DND-41 (cell line): ENCODE measurements around the gene PGAP2.
"Not testable (repeated sequence)": the region's sequence is repeated elsewhere in the genome, so short reads cannot be mapped to it uniquely, and the experiment has no call there.

Experiments used
- ATAC-seq: fragments of 200-7000 bp; cut with Tn5 transposase; 3 replicates; pipeline ENCODE4 v1.9.1; 2021; ENCODE audit warnings: low read depth; ENCODE audit not compliant: insufficient read depth
- DNase-seq: peaks from one replicate; pipeline ENCODE4 v3.0.0-alpha.2; 2020
- H2AFZ ChIP-seq: 2 replicates; pipeline ENCODE4 v1.6.0; 2012; ENCODE audit warnings: low read depth, low read length
- H3K27ac ChIP-seq: 2 replicates; pipeline ENCODE4 v1.5.1; 2012; ENCODE audit warnings: low read length, inconsistent platforms
- H3K27me3 ChIP-seq: fragments of 200-600 bp; sonication (generic); 2 replicates; pipeline ENCODE4 v1.6.0; 2012; ENCODE audit warnings: low read length, mild to moderate bottlenecking, inconsistent platforms; ENCODE audit not compliant: insufficient read depth, poor library complexity
- H3K36me3 ChIP-seq: 2 replicates; pipeline ENCODE4 v1.5.1; 2012; ENCODE audit warnings: low read length, inconsistent platforms; ENCODE audit not compliant: insufficient read depth
- H3K4me1 ChIP-seq: 2 replicates; pipeline ENCODE4 v1.5.1; 2012; ENCODE audit warnings: mild to moderate bottlenecking, low read length; ENCODE audit not compliant: insufficient read depth
- H3K4me2 ChIP-seq: 2 replicates; pipeline ENCODE4 v1.6.0; 2012; ENCODE audit warnings: mild to moderate bottlenecking, moderate library complexity, low read length, inconsistent platforms; ENCODE audit not compliant: insufficient read depth
- H3K4me3 ChIP-seq, 2 experiments: fragments of 200-600 bp in 1 of 2; shearing (Covaris generic) in 1 of 2; 2 replicates each; pipeline ENCODE4 v1.5.1; 2012 to 2016; ENCODE audit warnings: inconsistent platforms in 2 of 2, low read length in 2 of 2, mild to moderate bottlenecking in 2 of 2, low read depth in 1 of 2, moderate library complexity in 1 of 2
- H3K79me2 ChIP-seq: 2 replicates; pipeline ENCODE4 v1.6.0; 2012; ENCODE audit warnings: low read length, inconsistent platforms; ENCODE audit not compliant: insufficient read depth
- H3K9ac ChIP-seq: 2 replicates; pipeline ENCODE4 v1.6.0; 2012; ENCODE audit warnings: low read depth, mild to moderate bottlenecking, inconsistent platforms, low read length, moderate library complexity
- H3K9me3 ChIP-seq: 2 replicates; pipeline ENCODE4 v1.5.1; 2012; ENCODE audit warnings: low read length, moderate library complexity, mild to moderate bottlenecking, inconsistent platforms; ENCODE audit not compliant: insufficient read depth, severe bottlenecking
- H4K20me1 ChIP-seq: 2 replicates; pipeline ENCODE4 v1.6.0; 2012; ENCODE audit warnings: low read length; ENCODE audit not compliant: insufficient read depth
- CTCF ChIP-seq: IDR thresholded peaks from 2 replicates; pipeline ENCODE4 v1.5.1; 2012; ENCODE audit warnings: borderline replicate concordance, low read length, moderate library complexity, mild to moderate bottlenecking; ENCODE audit not compliant: poor library complexity, severe bottlenecking; ENCODE audit errors: extremely low read depth
- EZH2 ChIP-seq: IDR thresholded peaks from 3 replicates; pipeline ENCODE4 v1.6.1; 2012; ENCODE audit warnings: borderline replicate concordance, low read depth, mild to moderate bottlenecking, moderate library complexity, low read length, inconsistent platforms; ENCODE audit not compliant: severe bottlenecking

The PGAP2 gene

GRCh38 chr11:3810951-3811350 lies 2.6 kb downstream of the PGAP2 start:
- TF ChIP-seq CTCF (no peak), EZH2 (no peak)
- Histone ChIP-seq H3K9ac (no peak overlapping the region), H3K27me3 (no peaks in the 10 kb centered on the region), H2AFZ (no peak overlapping the region), H3K27ac (no peak overlapping the region), H3K36me3 (peaks cover 2% of the 10 kb centered on the region; the same call in 1 of the 2 replicates), H3K4me2 (no peak overlapping the region), H3K9me3 (no peaks in the 10 kb centered on the region), H3K79me2 (0 out of 2 replicates have a peak, but pooled peaks cover 4% of the 10 kb centered on the region), H3K4me1 (peaks cover 23% of the 10 kb centered on the region), H3K4me3 (no peak overlapping the region), H4K20me1 (no peaks in the 10 kb centered on the region)
- no peak for ATAC-seq
- no peak for DNase-seq

GRCh38 chr11:3814832-3815231 lies 6.5 kb downstream of the PGAP2 start:
- H3K4me2 ChIP-seq, H3K9ac ChIP-seq, H3K27ac ChIP-seq, H3K79me2 ChIP-seq, H3K9me3 ChIP-seq, H2AFZ ChIP-seq, H3K27me3 ChIP-seq, H4K20me1 ChIP-seq, H3K4me3 ChIP-seq, H3K4me1 ChIP-seq, DNase-seq, ATAC-seq: not testable (repeated sequence)
- H3K36me3 ChIP-seq = peaks cover 13% of the 10 kb centered on the region

GRCh38 chr11:3815845-3816244 lies 7.5 kb downstream of the PGAP2 start:
- Histone ChIP-seq H4K20me1 (no peaks in the 10 kb centered on the region), H3K36me3 (peaks cover 15% of the 10 kb centered on the region), H2AFZ (no peak overlapping the region), H3K9ac (no peak overlapping the region), H3K9me3 (no peaks in the 10 kb centered on the region), H3K79me2 (no peaks in the 10 kb centered on the region), H3K4me3 (no peak overlapping the region), H3K4me2 (no peak overlapping the region), H3K27ac (no peak overlapping the region), H3K4me1 (no peaks in the 10 kb centered on the region), H3K27me3 (no peaks in the 10 kb centered on the region)
- ATAC-seq (no peak), DNase-seq (no peak)
- no peak for TF ChIP-seq EZH2
- TF ChIP-seq CTCF = no peak

- Histone ChIP-seq H3K4me1 (no peaks in the 10 kb centered on the region), H3K9ac (no peak overlapping the region), H4K20me1 (no peaks in the 10 kb centered on the region), H3K4me2 (no peak overlapping the region), H3K9me3 (no peaks in the 10 kb centered on the region), H3K36me3 (peaks cover 19% of the 10 kb centered on the region), H3K4me3 (no peak overlapping the region), H3K27me3 (no peaks in the 10 kb centered on the region), H3K27ac (no peak overlapping the region), H2AFZ (no peak overlapping the region), H3K79me2 (no peaks in the 10 kb centered on the region)
- TF ChIP-seq EZH2 (no peak), CTCF (no peak)
- ATAC-seq = no peak
- DNase-seq = no peak
Measured at GRCh38 chr11:3816673-3817072, 8.3 kb downstream of the PGAP2 start.
